ENCODE measurements around the gene GALNTL6. TPM values are rescaled to one million over a fixed set of nuclear protein-coding genes. Genes with fewer than 3 reads are reported as not detected.
A peak's percentile ranks its signal among the peaks of the same experiment; 100 is the strongest.

The GALNTL6 gene
- total and polyA plus RNA-seq, 2 donors (not counting 1 experiment from before 2014, with no cell fraction given): not detected

DNA sequence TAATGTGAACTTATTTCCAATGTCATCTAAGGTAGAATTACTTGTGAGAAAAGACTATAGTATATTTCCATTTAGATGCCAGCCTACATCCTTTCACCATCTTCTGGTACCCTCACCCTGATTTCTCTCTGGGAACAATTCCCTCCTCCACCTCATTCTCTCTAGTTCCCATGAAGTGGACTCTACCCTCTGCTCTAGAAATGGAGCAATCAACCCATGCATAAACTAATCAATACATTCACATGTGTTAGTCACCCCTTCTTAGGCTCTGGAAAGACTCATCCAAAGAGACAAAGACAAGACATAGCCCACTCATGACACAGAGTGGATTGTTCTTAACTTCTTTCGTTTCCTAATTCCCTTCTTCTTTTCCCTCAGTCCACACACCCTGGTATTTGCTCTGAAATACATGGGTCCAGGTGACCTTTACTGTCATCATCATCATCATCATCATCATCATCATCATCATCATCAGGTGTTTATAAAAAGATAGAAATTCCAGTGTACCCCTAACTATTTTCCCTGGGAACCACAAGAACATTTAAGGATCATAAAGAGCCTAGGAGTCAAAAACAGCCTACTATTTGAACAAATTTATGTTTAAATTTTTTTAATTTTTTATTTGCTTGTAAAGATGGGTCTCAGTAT lies 1056.5 kb downstream of the GALNTL6 start:
- DNase-seq (ENCODE audit: low read depth in 2 of 2): no peak
- H3K27me3 ChIP-seq (ENCODE audit: control insufficient read depth, insufficient read depth, low read length): no peaks in the 10 kb centered on the region
- no peak overlapping the region for H2AFZ ChIP-seq (ENCODE audit: low read length)
- no peak overlapping the region for H3K9ac ChIP-seq (ENCODE audit: insufficient read depth, low read length)
- H3K4me3 ChIP-seq (replicated peaks in 1 of 4; ENCODE audit: control extremely low read depth in 1 of 4, insufficient read depth in 1 of 4, low read depth in 3 of 4, low read length in 4 of 4): no peak overlapping the region
- no peaks in the 10 kb centered on the region for H3K9me3 ChIP-seq (ENCODE audit: control insufficient read depth, insufficient read depth, low read depth, low read length)
- no peak for TF ChIP-seq EZH2 (IDR thresholded peaks at IDR 0.05; ENCODE audit: low read length, missing control alignments)
- TF ChIP-seq, protein P1, sequence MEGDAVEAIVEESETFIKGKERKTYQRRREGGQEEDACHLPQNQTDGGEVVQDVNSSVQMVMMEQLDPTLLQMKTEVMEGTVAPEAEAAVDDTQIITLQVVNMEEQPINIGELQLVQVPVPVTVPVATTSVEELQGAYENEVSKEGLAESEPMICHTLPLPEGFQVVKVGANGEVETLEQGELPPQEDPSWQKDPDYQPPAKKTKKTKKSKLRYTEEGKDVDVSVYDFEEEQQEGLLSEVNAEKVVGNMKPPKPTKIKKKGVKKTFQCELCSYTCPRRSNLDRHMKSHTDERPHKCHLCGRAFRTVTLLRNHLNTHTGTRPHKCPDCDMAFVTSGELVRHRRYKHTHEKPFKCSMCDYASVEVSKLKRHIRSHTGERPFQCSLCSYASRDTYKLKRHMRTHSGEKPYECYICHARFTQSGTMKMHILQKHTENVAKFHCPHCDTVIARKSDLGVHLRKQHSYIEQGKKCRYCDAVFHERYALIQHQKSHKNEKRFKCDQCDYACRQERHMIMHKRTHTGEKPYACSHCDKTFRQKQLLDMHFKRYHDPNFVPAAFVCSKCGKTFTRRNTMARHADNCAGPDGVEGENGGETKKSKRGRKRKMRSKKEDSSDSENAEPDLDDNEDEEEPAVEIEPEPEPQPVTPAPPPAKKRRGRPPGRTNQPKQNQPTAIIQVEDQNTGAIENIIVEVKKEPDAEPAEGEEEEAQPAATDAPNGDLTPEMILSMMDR (conservative IDR thresholded peaks at IDR 0.05 in 1 of 2, IDR thresholded peaks at IDR 0.05 in 1 of 2; ENCODE audit: low read depth in 1 of 2, low read length in 2 of 2): no peak
- H3K36me3 ChIP-seq (ENCODE audit: control insufficient read depth, insufficient read depth, low read length): no peaks in the 10 kb centered on the region
- no peak overlapping the region for H3K4me2 ChIP-seq (ENCODE audit: extremely low read depth, insufficient read depth, low read length)
- H4K20me1 ChIP-seq (ENCODE audit: control insufficient read depth, extremely low read depth, insufficient read depth, low read length): no peaks in the 10 kb centered on the region
- H3K4me1 ChIP-seq (ENCODE audit: control insufficient read depth, extremely low read depth, insufficient read depth, low read length): no peaks in the 10 kb centered on the region
- H3K27ac ChIP-seq (ENCODE audit: insufficient read depth, low read length): no peak overlapping the region
- no peaks in the 10 kb centered on the region for H3K79me2 ChIP-seq (ENCODE audit: control insufficient read depth, insufficient read depth, low read length)

DNA sequence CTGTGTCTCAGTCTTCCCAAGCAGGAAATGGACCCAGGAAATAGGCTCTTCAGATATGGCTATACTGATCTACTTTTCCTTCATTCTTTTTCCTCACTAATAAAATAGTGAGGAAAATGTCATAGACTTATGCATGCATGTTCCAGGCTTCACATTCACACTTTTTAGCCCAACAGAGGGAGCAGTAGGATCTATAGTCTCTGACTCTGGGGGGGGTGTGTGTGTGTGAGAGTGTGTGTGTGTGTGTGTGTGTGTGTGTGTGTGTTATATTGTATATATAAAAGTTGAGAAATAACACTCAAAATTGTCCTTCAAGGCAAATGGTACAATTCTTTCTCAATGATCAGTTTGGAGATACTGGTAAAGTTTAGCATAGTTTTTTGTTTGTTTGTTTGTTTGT lies 1058.2 kb downstream of the GALNTL6 start:
- no peak for TF ChIP-seq EZH2 (IDR thresholded peaks at IDR 0.05; ENCODE audit: low read length, missing control alignments)
- TF ChIP-seq, protein P1 (conservative IDR thresholded peaks at IDR 0.05 in 1 of 2, IDR thresholded peaks at IDR 0.05 in 1 of 2; ENCODE audit: low read depth in 1 of 2, low read length in 2 of 2): no peak
- Histone ChIP-seq H2AFZ (ENCODE audit: low read length) (no peak overlapping the region), H3K9me3 (ENCODE audit: control insufficient read depth, insufficient read depth, low read depth, low read length) (no peaks in the 10 kb centered on the region), H3K4me3 (replicated peaks in 1 of 4; ENCODE audit: control extremely low read depth in 1 of 4, insufficient read depth in 1 of 4, low read depth in 3 of 4, low read length in 4 of 4) (no peak overlapping the region), H3K27ac (ENCODE audit: insufficient read depth, low read length) (no peak overlapping the region), H3K27me3 (ENCODE audit: control insufficient read depth, insufficient read depth, low read length) (no peaks in the 10 kb centered on the region), H3K4me1 (ENCODE audit: control insufficient read depth, extremely low read depth, insufficient read depth, low read length) (no peaks in the 10 kb centered on the region), H3K9ac (ENCODE audit: insufficient read depth, low read length) (no peak overlapping the region), H4K20me1 (ENCODE audit: control insufficient read depth, extremely low read depth, insufficient read depth, low read length) (no peaks in the 10 kb centered on the region), H3K36me3 (ENCODE audit: control insufficient read depth, insufficient read depth, low read length) (no peaks in the 10 kb centered on the region), H3K79me2 (ENCODE audit: control insufficient read depth, insufficient read depth, low read length) (no peaks in the 10 kb centered on the region), H3K4me2 (ENCODE audit: extremely low read depth, insufficient read depth, low read length) (no peak overlapping the region)
- DNase-seq (ENCODE audit: low read depth in 2 of 2): peak in 1 of 2 donors; percentile 5

DNA sequence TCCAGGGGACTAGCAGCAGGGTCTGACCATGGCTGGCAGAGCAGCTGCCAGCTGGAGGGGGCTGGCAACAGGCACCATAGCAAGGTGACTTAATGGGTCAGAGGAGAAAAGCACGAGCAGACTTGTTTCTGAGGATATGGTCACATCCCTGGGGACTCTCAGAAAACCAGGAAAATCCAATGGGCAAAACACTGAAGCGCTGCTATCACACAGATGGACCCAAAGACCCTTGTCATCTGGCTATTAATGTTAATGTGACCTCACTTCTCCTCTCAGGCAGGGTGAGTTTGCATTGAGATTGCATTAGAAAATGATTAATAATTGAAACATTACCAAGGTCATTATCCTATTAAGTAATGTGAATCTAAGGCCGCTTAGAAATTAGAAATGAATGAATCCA lies 1061.7 kb downstream of the GALNTL6 start:
- H3K9ac ChIP-seq (ENCODE audit: insufficient read depth, low read length): no peak overlapping the region
- no peak for DNase-seq (ENCODE audit: low read depth in 2 of 2)
- H3K27ac ChIP-seq (ENCODE audit: insufficient read depth, low read length): no peak overlapping the region
- H3K4me1 ChIP-seq (ENCODE audit: control insufficient read depth, extremely low read depth, insufficient read depth, low read length): no peaks in the 10 kb centered on the region
- H4K20me1 ChIP-seq (ENCODE audit: control insufficient read depth, extremely low read depth, insufficient read depth, low read length): no peaks in the 10 kb centered on the region
- no peak overlapping the region for H2AFZ ChIP-seq (ENCODE audit: low read length)
- H3K27me3 ChIP-seq (ENCODE audit: control insufficient read depth, insufficient read depth, low read length): no peaks in the 10 kb centered on the region
- H3K79me2 ChIP-seq (ENCODE audit: control insufficient read depth, insufficient read depth, low read length): no peaks in the 10 kb centered on the region
- H3K9me3 ChIP-seq (ENCODE audit: control insufficient read depth, insufficient read depth, low read depth, low read length): no peaks in the 10 kb centered on the region
- TF ChIP-seq, protein P1 (conservative IDR thresholded peaks at IDR 0.05 in 1 of 2, IDR thresholded peaks at IDR 0.05 in 1 of 2; ENCODE audit: low read depth in 1 of 2, low read length in 2 of 2): no peak
- TF ChIP-seq EZH2 (IDR thresholded peaks at IDR 0.05; ENCODE audit: low read length, missing control alignments): no peak
- H3K4me3 ChIP-seq (replicated peaks in 1 of 4; ENCODE audit: control extremely low read depth in 1 of 4, insufficient read depth in 1 of 4, low read depth in 3 of 4, low read length in 4 of 4): no peak overlapping the region
- H3K4me2 ChIP-seq (ENCODE audit: extremely low read depth, insufficient read depth, low read length): no peak overlapping the region
- no peaks in the 10 kb centered on the region for H3K36me3 ChIP-seq (ENCODE audit: control insufficient read depth, insufficient read depth, low read length)
